HepG2 (cell line): Measurements from ENCODE around the gene CC2D1B. TPM values are rescaled to one million over a fixed set of nuclear protein-coding genes. Genes with fewer than 3 reads are reported as not detected.

ENCODE experiments used
- polyA plus RNA-seq, 8 experiments: library from polyadenylated mRNA; depleted of rRNA in 3 of 8; stranded (reverse) in 7 of 8; unstranded in 1 of 8; fragments of >200 nt; fragmentation: Illumina TruSeq in 4 of 8; extraction: Trizol in 4 of 8; gene quantifications; 2 replicates each; pipeline versions ENCODE4 v1.2.1 to v1.2.3, GENCODE V29; 2011 to 2016; ENCODE audit warnings: low read depth in 4 of 8, missing spikeins in 1 of 8, mixed read lengths in 1 of 8; ENCODE audit not compliant: insufficient read depth in 1 of 8
- total RNA-seq, 5 experiments: library from RNA; depleted of rRNA; stranded (reverse); fragments of >200 nt; fragmentation: Illumina TruSeq; extraction: Trizol; gene quantifications; 2 replicates each; pipeline ENCODE4 v1.2.3, GENCODE V29; 2016; ENCODE audit warnings: low read depth in 1 of 5
- TF ChIP-seq, protein P1 (sequence below): sonication (generic); formaldehyde crosslinking; IDR thresholded peaks from 2 replicates; pipeline ENCODE4 v1.4.0; 2020; ENCODE audit warnings: mild to moderate bottlenecking, missing genetic modification reagents

CC2D1B gene
- total and polyA plus RNA-seq, 2 of the 13 experiments (the other 11 are each of a cell fraction or from before 2014, with no cell fraction given): 7.2 to 19.2 TPM

DNA sequence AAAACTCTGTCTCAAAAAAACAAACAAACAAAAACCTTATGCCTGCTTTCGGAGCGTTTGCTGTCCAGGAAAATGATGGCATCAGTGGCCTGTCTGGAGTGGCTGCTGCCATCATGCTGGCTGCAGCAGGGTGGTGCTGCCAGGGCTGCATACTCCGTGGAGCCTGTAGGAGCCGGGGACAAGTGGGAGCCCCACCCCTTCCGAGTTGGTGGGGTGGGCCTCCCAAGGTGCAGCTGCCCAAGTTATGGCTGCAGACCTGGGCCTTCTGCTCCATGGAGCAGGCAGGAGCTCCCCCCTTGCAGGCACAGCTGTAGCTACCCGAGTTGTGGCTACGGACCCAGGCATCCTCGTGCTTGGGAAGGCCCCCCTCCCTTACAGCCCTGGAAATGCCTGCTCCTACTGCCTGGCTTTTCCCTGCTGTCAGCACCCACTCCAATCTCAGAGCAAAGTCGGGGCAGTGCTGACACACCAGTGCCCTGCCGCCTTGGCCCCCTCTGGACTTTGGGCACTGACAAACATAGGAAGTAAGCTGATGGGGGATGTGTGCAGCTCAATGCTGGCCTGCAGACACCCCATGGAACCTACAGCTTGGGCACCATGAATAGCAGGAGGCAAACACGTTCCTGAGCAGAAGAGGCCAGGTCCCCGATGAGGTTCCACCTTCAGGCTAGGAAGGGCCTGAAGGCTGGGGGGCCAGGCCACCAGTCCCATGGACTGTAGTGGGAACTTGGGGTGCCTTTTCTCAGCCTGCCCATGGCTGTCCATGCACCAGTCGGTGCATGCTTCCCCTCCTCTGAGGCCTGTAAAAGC lies 60.4 kb downstream of the CC2D1B start (continued):
- TF ChIP-seq, protein P1, sequence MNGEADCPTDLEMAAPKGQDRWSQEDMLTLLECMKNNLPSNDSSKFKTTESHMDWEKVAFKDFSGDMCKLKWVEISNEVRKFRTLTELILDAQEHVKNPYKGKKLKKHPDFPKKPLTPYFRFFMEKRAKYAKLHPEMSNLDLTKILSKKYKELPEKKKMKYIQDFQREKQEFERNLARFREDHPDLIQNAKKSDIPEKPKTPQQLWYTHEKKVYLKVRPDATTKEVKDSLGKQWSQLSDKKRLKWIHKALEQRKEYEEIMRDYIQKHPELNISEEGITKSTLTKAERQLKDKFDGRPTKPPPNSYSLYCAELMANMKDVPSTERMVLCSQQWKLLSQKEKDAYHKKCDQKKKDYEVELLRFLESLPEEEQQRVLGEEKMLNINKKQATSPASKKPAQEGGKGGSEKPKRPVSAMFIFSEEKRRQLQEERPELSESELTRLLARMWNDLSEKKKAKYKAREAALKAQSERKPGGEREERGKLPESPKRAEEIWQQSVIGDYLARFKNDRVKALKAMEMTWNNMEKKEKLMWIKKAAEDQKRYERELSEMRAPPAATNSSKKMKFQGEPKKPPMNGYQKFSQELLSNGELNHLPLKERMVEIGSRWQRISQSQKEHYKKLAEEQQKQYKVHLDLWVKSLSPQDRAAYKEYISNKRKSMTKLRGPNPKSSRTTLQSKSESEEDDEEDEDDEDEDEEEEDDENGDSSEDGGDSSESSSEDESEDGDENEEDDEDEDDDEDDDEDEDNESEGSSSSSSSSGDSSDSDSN (CRISPR knock-in tag): 0 out of 2 replicates have a peak, but pooled peaks have one; percentile 32

Other genes starting within 250 kb of the CC2D1B start
- 19.8 and 26.5 TPM in 2 replicates for gene ZFYVE9, start 224.1 kb downstream of the CC2D1B start, total RNA-seq (2016; rRNA removed; fragmentation: Illumina TruSeq; extraction: Trizol)
- 8.8 and 9.2 TPM in 2 replicates for gene ZFYVE9, start 224.1 kb downstream of the CC2D1B start, polyA plus RNA-seq (2011; rRNA removed)
- gene ORC1, start 38.2 kb upstream of the CC2D1B start, total RNA-seq (2016; rRNA removed; fragmentation: Illumina TruSeq; extraction: Trizol): 23.5 and 32.5 TPM in 2 replicates
- 4.6 and 7.0 TPM in 2 replicates for gene ORC1, start 38.2 kb upstream of the CC2D1B start, polyA plus RNA-seq (2011; rRNA removed)
- 45.5 and 60.0 TPM in 2 replicates for gene PRPF38A, start 38.4 kb upstream of the CC2D1B start, total RNA-seq (2016; rRNA removed; fragmentation: Illumina TruSeq; extraction: Trizol)
- gene PRPF38A, start 38.4 kb upstream of the CC2D1B start, polyA plus RNA-seq (2011; rRNA removed): 18.3 and 19.5 TPM in 2 replicates
- 44.7 and 47.8 TPM in 2 replicates for gene TUT4, start 186.9 kb upstream of the CC2D1B start, total RNA-seq (2016; rRNA removed; fragmentation: Illumina TruSeq; extraction: Trizol)
- 52.8 and 53.5 TPM in 2 replicates for gene TUT4, start 186.9 kb upstream of the CC2D1B start, polyA plus RNA-seq (2011; rRNA removed)
- gene GPX7, start 236.2 kb upstream of the CC2D1B start, total RNA-seq (2016; rRNA removed; fragmentation: Illumina TruSeq; extraction: Trizol): 10.5 and 14.1 TPM in 2 replicates
- 16.2 and 17.2 TPM in 2 replicates for gene GPX7, start 236.2 kb upstream of the CC2D1B start, polyA plus RNA-seq (2011; rRNA removed)